Astrocyte of the cerebellum (primary cell): Measurements from ENCODE around the gene TCTN2.

ENCODE experiments used
- DNase-seq: peaks from one replicate; pipeline ENCODE4 v3.0.0-alpha.2; 2011; ENCODE audit warnings: low read depth
- H3K4me3 ChIP-seq: 2 replicates; pipeline ENCODE4 v1.5.1; 2011; ENCODE audit warnings: mild to moderate bottlenecking, low read depth, low read length, moderate library complexity
- CTCF ChIP-seq: IDR thresholded peaks from 2 replicates; pipeline ENCODE4 v1.5.1; 2012; ENCODE audit warnings: low read length, low read depth, moderate library complexity, mild to moderate bottlenecking; ENCODE audit errors: missing control alignments
- in situ Hi-C: cut with HindIII; loops from 2 replicates; pipeline ENCODE4 v1.10.0; 2017; ENCODE audit warnings: low sequenced_read_pairs

Gene TCTN2

DNA sequence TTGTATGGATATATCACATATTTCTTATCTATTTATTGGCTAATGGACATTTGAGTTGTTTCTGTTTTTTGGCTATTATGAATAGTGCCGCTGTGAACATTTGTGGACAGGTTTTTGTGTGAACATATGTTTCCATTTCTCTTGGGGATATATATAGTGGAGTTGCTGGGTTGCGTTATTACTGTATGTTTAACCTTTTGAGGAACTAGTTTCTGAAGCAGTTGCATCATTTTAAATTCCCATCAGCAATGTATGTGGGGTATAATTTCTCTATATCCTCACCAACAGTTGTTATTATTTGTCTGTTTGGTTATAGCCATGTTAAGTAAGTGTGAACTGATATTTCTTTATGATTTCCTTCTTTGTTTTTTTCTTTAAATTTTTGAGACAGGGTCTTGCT is 10.7 kb downstream of the TCTN2 start:
- TF ChIP-seq CTCF = no peak
- in situ Hi-C loops = no loop called here
- no peak overlapping the region for H3K4me3 ChIP-seq
- DNase-seq = no peak

GRCh38 chr12:123683964-123684363 is 13.1 kb downstream of the TCTN2 start:
- no peak for TF ChIP-seq CTCF
- H3K4me3 ChIP-seq = no peak overlapping the region
- DNase-seq = no peak
- in situ Hi-C loops = no loop called here

- no peak for DNase-seq
- H3K4me3 ChIP-seq = no peak overlapping the region
- no peak for TF ChIP-seq CTCF
- in situ Hi-C loops = no loop called here
Measured at GRCh38 chr12:123686636-123687190, 15.8 kb downstream of the TCTN2 start.

DNA sequence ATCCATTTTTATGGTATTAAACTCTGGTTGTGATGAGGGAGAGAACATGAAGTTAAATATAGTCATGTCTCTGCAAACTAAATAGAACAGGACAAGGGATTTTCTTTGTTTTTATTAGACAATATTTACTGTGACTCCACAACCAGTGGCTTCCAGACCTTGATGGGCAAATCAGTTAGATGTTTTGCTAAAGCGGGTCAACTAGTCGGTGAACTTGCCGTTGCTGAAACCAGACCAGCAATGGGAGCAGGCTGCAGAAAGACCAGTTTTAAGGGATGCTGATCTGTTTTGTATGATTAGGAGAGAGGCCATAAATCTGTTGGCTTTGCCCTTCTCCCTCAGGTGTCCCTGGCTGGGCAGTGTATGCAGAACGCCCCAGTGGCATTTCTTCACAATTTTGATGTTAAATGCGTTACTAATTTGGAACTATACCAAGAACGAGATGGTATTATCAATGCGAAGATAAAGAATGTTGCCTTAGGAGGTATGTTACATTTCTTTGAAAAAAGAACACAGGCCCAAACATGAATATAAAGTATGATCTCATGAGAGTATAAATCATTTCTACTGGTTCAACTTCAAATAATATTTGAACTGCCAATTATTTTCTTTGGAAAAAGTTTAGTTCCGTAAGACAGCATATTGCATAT is 19.4 kb downstream of the TCTN2 start:
- H3K4me3 ChIP-seq = no peak overlapping the region
- DNase-seq = no peak
- in situ Hi-C loops = no loop called here
- TF ChIP-seq CTCF = no peak

DNA sequence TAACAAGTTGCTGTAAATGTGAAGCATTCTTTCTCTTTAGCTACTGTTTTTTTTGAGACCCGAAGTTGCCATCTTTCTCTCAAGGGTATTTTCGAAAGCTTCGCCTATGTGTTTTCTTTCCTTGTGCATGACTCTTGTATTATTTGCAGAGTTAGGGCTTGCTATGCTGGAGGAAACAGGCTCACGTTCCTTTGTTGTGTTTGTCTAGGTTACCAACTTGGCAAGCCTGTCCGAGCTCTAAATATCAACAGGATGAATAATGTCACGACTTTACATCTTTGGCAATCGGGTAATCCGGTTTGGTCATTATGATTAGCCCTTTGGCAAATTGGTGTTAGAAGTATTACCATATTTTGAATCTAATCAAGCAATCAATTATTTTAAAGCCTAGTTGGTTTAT is 25.3 kb downstream of the TCTN2 start:
- in situ Hi-C loops = no loop called here
- no peak for DNase-seq
- TF ChIP-seq CTCF = no peak
- no peak overlapping the region for H3K4me3 ChIP-seq

- DNase-seq = no peak
- TF ChIP-seq CTCF = no peak
- no peak overlapping the region for H3K4me3 ChIP-seq
- in situ Hi-C loops = no loop called here
Measured at GRCh38 chr12:123696646-123697045, 25.7 kb downstream of the TCTN2 start.
